HG03095 (cell line): Measurements from ENCODE around the gene LNX1.
"Not testable (repeated sequence)": the region's sequence is repeated elsewhere in the genome, so short reads cannot be mapped to it uniquely, and the experiment has no call there.

ENCODE experiments used
- ATAC-seq: cut with Tn5 transposase; IDR thresholded peaks from one replicate; pipeline ENCODE4 v1.9.1; 2021; ENCODE audit warnings: moderate library complexity; ENCODE audit not compliant: unreplicated experiment

Gene LNX1

GRCh38 chr4:53477636-53478035 is 113.7 kb downstream of the LNX1 start:
- no peak for ATAC-seq

- no peak for ATAC-seq
Measured at GRCh38 chr4:53477038-53477565, 114.2 kb downstream of the LNX1 start.

DNA sequence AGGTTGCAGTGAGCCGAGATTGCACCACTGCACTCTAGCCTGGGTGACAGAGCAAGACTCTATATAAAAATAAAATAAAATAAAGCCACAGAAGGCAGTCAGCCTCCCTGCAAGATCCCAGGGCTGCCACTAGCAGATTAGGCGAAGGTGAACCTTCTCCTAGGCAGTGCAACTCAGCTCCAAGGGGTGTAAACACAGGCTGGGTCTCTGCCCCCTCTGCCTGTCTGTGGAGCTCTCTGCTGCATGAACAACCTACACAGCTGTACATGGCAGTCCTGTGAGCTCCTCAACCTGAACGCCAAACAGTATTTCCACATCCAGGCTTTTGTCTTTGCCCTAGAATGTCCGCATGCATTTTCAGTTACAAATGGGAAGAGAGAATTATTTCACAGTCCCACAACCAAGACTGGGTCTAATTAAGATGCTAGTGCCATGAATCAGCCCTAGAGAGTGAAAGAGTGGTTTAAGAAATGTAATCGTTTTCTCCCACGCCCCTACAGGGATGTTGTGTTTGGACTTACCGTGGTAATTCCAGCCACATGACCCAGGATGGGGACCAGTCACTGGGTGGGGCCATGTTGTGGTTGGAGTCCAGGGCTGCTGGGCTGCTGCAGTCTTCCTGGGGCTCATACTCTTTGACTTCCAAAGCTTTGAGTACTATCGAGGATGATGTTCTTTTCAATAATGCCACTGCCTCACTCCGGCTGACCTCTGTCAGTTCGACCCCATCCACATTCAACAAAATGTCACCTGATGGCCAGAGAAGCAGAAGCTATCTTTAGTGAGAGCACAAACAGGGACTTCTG is 114.9 kb downstream of the LNX1 start:
- no peak for ATAC-seq

DNA sequence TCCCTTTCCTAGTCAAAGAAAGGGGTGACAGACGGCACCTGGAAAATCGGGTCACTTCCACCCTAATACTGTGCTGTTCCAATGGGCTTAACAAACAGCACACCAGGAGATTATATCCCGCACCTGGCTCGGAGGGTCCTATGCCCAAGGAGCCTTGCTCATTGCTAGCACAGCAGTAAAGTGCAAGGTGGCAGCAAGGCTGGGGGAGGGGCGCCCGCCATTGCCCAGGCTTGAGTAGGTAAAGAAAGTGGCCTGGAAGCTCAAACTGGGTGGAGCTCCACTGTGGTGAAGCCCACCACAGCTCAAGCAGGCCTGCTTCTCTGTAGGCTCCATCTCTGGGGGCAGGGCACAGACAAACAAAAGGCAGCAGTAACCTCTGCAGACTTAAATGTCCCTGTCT is 124.7 kb downstream of the LNX1 start:
- not testable (repeated sequence) for ATAC-seq

DNA sequence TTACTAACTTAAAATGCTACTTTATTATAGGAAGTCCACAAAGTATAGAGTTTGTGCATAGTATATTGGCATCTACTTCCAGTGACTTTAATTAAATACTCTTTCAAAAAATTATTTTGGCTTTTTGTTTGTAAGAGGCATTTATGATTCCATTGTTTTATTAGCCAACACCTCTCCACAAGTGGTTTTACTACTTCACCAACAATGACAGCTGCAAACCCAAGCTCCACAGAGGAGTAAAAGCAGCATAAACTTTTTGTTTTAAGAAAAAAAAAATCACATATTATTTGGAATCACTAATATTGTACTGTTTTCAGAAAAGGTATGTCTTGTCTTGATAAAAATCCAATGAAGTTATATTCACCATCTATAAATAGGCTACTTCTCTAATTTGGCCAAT is 125.4 kb downstream of the LNX1 start:
- no peak for ATAC-seq

GRCh38 chr4:53465281-53465680 is 126.0 kb downstream of the LNX1 start:
- no peak for ATAC-seq

GRCh38 chr4:53463340-53463739 is 127.9 kb downstream of the LNX1 start:
- ATAC-seq, result no peak

DNA sequence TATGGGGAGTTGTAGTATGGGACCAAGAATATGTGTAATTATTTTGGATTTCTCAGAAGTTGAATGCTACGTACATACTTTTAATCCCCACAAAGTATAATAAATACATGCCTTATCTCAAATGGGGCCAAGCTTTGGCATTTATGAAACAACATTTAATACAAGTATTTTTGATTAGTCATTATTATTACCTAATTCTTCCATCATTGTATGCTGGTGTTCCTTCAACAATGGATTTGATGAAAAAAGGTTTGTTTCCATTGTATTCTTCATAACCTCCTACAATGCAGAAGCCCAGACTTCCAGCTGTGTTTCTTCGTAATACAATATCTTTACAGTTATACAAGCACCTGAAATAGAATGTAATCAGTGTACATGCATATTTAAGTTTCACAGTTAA is 130.0 kb downstream of the LNX1 start:
- no peak for ATAC-seq

DNA sequence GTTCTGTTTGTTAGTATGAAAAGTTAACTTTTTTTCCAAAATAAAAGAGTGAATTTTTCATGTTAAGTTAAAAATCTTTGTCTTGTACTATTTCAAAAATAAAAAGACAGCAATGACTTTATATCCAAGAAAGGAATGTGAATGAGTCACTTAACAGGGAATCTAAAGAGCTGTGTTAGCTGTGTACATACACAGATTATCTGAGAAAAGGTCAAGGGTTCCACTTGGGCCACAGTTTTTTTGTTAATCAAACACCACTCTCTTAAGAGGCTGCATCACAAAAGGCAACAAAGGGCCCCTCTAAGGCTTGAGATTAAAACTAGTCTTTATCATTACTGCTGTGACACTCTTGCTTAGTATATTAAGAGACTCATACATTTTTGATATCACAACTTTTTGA is 131.7 kb downstream of the LNX1 start:
- no peak for ATAC-seq

DNA sequence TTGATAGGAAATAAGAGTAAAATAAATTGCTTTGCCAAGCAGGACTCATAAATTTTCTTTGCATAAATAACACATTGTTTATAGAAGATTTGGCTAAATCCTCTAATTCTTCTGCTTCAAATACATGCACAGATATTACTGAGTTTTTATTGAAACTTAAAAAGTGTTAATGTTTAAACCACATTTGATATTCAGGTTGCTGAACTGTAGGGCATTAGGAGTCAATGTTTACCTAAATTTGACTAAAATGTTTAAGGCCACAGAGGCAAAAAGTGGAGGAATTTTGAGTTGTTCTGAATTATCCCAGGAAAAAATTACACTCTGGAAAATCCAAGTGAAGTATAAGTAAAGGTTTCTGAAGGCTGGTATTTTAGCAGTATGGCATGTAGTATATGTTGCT is 135.1 kb downstream of the LNX1 start:
- no peak for ATAC-seq

DNA sequence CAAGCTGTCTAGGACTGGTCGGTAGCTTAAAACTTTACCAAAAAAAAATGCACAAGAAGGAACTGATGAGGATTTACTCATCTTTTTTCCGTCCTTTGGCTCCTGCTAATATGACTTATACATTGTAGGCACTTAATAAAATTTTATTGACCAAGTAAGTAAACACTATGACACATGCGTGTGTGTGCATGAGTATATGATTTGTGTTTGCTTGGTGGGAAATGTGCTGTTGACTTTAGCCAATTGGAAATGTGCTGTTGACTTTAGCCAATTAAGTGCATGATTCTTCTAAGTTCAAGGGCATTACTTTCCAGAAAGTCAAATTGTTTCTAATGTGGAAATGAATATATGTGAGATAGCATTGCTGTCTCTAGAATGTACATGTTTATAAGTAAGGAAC is 135.5 kb downstream of the LNX1 start:
- no peak for ATAC-seq

GRCh38 chr4:53453385-53453784 is 137.9 kb downstream of the LNX1 start:
- no peak for ATAC-seq

DNA sequence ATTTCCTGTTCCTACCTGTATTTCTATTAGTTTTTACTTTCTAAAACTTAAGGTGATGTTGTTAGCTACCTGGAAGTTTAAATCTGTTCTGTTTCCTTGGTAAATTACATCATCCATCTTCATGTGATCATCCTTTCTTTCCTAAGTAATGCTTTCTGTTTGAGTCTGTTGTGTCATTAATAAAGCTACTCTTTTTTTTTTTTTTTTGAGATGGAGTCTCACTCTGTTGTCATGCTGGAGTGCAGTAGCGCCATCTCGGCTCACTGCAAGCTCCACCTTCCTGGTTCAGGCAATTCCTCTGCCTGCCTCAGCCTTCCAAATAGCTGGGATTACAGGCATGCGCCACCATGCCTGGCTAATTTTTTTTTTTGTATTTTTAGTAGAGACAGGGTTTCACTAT is 140.5 kb downstream of the LNX1 start:
- no peak for ATAC-seq

- no peak for ATAC-seq
Measured at GRCh38 chr4:53444954-53445353, 146.3 kb downstream of the LNX1 start.

DNA sequence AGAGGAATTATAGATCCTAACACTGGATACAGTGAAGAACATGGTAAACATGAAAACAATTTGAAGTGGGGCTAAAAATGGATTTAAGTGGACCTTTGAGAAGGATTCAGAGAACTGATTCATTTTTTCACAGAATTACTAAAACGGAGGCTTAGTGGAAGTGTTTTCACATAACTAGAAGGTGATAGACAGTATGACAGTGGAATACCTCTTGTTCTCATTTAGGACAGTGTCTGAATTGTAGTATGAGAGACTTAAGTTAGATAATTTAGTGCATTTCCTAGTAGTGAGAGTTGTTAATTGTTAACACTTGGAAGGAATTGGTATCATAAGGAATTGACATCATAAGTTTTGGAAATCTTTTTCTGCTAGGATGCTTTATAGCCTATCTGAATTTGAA is 149.7 kb downstream of the LNX1 start:
- no peak for ATAC-seq

- no peak for ATAC-seq
Measured at GRCh38 chr4:53436251-53436650, 155.0 kb downstream of the LNX1 start.

DNA sequence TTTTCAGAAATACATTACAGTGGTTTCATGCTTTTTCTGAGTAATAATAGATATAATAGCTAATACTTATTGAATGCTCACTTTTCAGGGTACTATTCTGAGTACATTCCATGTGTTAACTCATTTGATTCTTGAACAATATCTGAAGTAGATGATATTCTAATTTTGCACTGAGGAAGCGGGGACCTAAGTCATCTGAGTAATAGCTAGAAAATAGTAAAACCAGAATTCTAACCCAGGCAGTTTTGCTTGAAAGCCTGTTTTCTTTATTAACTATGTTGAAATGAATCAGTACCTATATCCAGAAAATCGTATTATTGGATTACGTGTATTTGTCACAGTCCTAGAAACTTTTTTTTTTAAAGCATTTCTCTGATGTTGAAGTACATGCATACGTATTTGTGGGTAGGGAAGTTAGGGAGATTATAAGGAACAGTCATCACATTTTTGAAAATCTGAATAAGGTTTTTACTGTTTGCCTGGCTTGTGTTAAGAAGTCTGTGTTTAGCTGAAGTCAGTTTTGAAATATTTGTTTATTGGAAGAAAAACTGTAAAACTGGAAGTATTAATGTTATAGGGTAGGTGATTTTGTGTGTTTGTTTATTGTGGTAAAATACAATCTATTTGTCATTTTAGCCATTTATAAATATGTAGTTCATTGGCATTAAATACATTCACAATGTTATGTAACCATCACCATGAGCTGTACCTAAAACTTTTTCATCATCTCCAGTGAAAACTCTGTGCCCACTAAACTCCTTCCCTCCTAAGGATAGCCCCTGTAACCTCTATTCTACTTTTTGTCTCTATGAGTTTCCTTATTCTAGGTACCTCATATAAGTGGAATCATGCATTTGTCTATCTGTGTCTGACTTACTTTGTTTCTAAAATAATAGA is 158.5 kb downstream of the LNX1 start:
- peak; percentile 64 for ATAC-seq

GRCh38 chr4:53431052-53431451 is 160.2 kb downstream of the LNX1 start:
- ATAC-seq, result no peak

DNA sequence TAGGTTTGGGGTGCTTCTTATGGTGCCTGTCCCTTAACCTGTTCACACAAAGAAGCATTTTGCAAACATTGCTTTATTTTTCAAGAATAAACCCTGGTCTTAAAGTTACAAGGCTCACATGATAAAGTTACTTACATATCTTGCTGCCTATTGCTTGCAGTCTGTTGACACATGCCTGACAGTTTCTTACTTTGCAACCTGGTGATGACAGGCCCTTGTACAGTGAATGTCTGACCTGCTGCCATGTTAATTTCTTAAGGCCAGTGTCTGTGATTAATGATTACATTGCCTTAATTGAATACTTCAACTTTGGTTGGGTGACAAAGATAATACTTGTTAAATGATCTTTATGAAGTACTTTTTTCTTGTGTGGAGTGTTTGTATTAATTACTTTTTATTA is 163.9 kb downstream of the LNX1 start:
- ATAC-seq, result no peak

DNA sequence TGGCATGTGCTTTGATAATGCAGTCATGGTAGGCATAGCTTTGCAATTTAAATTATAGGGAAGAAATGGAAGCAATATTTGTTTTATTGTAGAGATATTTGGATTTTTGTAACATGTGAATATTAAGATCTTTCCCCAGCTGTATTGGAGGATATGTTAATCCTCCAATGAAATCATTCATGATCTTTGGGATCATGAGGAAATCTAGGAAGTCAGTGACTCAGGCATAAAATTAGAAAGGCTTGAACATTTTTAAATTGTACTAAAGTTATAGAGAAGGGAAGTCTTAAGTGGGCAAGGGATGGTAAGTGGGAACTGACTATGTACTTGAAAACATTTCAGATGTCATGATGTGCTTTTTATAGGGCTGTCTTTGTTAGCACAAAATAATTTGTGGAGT is 167.0 kb downstream of the LNX1 start:
- ATAC-seq, result no peak

DNA sequence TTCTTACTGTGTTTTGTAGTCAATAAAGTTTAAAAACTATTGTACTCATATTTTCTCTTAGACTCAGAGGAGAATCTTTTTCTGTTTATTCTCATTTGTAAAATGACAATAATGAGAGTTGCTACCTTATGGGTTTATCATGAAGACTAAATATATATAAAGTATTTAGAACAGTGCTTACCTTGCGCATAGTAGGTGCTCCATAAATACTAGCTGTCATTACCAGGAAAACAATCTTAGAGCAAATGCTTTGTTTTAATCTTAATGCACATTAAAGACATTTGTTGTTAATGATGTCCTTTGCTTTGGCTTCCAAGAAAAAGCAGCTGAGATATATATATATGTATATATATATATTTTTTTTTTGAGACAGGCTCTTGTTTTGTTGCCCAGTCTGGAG is 168.9 kb downstream of the LNX1 start:
- no peak for ATAC-seq

- ATAC-seq, result no peak
Measured at GRCh38 chr4:53421791-53422190, 169.5 kb downstream of the LNX1 start.
